HG03159 (cell line): ENCODE measurements around the gene SDK2.

Source experiments
- ATAC-seq: cut with Tn5 transposase; IDR thresholded peaks from one replicate; pipeline ENCODE4 v1.9.1; 2021; ENCODE audit warnings: mild to moderate bottlenecking, moderate library complexity; ENCODE audit not compliant: unreplicated experiment

SDK2 gene

DNA sequence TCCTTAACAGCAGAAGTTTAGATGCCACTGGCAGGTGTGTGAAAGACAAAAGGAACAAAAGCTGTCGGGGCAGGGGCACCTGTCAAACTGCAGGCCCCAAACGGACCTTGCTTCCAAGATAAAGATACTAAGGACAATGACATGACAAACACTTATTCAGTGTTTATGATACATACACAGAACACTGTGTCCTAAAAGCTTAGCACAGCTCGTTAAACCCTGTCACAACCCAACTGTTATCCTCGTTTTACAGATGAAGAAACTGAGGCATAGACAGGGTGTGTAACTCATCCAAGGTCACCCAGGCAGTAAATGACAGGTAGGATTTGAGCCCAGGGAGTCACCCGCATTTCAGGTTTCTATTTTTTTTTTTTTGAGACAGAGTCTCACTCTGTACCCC lies 9.6 kb downstream of the SDK2 start:
- ATAC-seq: no peak

DNA sequence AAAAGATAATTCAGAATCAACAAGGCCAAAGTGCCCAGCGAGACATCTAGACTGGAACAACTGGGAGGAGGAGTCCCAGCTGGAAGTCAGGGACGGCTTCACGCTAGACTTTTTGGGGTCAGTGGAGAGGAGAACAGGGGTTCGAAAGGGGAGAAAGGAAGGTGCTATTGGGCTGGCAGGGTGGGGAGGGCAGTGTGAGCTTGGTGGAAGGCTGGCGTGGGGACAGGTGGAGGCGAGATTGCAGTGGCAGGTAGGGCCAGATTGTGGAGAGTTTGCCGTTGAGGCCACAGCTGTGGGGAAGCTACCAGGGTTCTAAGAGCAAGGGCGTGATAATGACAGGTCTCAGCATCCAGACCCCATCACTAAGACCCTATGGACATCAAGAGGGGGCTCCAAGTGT lies 10.5 kb downstream of the SDK2 start:
- ATAC-seq: no peak

DNA sequence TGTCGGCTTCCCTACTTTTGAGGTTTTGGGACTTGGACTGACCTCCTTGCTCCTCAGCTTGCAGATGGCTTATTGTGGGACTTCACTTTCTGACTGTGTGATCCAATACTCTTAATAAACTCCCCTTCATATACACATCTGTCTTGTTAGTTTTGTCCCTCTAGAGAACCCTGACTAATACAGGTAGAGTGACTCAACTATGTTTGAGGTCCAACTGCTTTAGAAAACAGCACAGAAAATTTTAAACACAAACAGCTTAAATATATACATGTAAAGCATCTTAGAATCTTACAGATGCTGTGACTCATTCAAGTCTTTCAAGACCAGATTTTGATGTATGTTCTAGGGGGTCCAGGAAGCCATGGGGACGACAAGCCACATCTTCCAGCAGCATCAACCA lies 11.7 kb downstream of the SDK2 start:
- ATAC-seq: no peak

DNA sequence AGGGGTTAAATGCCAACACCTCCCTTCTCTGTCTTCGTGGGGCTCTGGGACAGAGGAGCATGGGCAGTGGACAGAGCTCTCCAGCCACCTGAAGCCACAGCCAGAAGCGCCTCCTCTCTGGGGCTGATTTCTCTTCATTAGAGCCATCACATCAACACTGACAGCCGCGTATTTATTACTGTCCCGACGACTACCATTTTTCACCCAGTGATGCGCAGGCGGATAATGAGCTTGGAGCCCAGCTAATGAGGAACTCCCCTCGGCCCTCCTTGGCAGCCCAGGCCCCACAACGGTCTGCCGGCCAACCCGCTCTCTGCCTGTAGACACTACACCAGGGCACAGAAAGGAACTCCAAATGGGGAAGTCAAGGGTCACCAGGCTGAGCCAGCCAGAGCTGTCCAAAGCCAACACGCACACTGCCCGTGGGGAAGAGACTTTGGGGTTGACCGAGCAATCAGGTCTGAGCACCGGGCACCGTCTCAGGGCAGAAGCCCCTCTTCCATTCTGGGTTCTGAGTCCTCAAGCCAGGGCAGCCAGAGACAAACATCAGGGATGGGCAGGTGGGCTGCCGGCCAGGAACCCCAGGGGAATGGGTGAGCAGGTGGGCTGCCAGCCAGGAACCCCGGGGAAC lies 13.2 kb downstream of the SDK2 start:
- no peak for ATAC-seq

DNA sequence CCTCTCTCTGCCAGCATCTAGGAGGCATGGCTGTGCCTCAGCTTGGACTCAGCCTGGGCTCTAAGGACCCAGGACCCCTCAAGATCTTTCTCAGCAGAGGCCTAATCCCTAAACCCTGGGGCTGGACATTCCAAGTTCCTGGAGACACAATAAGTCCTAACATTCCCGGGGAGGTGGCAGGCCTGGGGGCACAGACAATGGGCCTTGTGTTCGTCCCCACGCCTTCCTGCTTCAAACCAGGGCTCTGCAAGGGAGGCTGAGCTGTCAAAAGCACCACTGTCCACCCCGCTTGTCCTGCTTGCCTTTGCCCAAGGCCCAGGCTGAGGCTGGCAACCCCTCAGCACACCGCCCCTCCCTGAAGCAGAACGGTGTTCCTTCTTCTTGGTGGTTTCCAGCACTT lies 13.7 kb downstream of the SDK2 start:
- ATAC-seq: no peak

DNA sequence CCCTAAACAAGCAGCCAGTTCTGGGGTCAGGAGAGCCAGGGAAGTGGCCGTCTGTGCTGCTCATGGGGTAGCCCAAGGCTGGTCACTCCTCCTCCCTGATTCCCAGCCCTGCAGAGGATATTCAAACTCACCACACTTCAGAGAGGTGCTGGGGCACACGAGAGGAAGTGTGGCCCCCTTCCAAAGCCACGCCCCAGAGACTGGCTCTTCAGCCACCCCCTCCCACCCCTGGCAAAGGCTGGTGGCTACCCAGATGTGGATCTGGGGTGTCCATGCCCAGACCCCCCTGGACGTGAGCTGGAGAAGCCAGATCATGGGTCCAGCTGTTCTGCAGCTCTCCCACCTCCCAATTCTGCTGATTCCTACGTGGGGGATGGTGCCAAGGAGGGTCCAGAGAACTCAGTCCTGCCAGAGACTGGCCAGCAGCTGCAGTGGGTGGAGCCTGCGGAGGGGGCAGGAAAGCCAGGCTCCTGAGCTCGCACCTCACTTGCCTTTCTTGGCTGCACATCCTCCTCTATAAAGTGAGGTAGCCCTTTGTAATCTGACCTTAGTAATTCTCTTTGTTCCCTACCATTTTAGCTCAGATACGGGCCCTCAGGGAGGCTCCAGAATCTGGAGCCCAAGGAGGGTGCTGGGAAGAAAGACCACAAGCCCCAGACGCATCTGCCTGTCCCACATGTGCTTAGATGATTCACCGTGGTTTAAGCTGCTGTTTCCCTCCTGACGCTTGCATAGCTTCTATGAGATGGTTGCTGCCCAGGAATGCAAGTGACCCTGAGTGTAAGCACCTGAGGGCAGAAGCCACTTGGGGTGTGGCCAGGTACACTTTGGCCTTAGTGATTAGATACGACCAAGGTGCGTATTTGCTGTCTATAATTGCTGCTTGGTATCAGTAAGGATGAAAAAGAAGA lies 15.3 kb downstream of the SDK2 start:
- ATAC-seq: no peak

DNA sequence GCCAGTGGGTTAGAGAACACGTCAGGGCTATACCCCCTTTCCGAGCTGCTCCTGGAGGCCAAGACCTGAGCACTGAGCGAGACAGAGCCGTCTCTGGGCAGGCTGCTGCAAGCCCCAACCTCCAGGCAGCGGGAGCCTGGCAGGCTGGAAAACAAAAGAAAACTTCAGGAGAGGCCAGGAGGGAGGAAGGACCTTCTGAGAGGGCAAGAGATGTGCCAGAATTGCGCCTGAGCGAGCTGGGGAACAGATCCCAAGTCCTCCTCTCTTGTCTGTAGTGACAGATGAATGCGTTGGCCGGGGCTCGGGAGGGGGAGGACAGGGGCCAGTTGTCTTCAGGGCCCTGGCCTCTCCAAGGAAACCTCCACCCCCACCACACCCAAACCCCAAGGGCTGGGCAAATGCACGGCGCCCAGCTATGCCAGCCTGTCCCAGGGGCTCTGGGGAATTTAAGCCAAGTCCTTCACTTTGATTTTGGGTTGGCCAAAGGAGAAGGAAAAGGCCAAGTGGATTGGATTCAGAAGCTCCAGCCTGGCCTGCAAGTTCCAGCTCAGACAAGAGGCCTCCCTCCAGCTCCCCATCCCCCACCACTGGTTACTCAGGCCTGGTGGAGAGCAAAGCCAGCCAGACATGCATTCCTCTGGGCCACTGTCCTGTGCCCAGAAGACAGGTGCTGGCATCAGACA lies 18.1 kb downstream of the SDK2 start:
- no peak for ATAC-seq

DNA sequence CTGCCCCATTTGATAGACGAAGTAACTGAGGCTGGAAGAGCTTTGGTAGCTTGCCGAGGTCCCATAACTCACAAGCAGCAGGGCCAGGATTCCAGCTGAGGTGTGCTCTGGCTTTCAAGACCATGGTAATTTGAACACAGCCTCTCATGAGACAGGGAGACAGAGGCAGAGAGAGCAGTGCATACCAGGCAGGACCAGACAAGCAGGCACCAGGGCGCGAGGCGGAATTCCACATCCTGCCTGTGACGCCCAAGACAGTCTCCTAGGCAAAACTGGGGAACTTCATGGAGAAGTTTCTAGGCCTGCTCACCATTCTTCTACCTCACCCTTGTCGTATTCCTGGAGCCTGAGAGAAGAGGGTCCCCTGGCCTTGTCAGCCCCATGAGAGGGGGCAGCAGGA lies 19.2 kb downstream of the SDK2 start:
- ATAC-seq: no peak

DNA sequence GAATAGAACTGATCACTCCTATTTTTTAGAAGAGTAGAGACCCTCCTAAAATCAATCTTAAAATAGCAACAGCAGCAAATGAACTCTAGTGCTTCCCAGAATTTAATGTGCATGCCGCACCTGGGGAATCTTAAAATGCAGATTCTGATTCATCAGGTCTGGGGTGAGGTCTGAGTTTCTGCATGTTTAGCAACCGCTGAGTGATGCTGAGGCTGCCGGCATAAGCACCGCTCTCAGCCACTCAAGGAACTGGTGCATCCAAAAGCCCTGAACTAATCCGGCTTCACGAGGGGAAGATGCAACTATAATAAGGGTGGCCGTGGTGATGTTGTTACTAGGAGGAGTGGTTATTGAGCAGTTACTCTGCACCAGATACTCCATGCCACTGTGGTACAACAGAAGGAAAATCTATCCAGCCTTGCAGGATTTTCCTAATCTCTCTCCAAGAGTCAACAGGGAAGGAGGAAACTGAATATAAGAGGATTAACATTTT lies 19.7 kb downstream of the SDK2 start:
- ATAC-seq: no peak

DNA sequence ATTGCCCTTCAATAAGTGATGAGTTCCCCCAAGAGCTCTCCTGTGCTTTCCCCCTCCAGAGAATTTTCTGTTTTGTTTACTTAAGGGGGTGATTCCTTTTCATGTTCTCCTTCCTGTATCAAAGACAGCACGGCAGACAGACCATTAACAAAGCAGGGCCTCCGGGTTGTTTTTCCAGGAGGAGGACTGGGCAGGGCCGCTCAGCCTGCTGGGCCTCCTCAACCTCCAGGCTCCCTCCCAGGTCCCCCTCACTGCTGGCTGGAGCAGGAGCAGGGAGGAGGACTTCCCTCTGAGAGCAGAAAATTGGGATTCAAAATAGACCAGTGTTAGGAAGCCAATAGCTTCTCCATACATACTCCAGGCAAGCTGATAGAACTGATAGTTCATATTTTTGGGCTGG lies 20.4 kb downstream of the SDK2 start:
- ATAC-seq: no peak

DNA sequence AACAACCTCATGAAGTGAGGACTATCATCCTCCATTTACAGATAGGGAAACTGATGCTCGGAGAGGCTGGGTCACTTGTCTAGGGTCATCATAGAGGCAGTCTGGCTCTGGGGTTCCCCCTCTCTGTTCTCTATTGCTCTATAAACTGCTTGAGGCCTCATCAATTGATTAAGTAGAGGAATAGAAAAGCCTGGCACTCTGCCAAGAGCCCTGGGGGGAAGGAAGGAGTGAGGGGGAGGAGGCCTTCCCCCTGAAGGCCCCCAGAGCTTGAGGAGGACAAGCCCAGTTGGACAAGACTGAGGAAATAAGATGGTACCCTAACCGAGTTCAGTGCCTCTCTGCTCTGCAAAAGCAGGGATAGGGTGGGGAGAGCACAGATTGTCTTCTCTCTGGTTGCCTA lies 21.0 kb downstream of the SDK2 start:
- ATAC-seq: no peak

DNA sequence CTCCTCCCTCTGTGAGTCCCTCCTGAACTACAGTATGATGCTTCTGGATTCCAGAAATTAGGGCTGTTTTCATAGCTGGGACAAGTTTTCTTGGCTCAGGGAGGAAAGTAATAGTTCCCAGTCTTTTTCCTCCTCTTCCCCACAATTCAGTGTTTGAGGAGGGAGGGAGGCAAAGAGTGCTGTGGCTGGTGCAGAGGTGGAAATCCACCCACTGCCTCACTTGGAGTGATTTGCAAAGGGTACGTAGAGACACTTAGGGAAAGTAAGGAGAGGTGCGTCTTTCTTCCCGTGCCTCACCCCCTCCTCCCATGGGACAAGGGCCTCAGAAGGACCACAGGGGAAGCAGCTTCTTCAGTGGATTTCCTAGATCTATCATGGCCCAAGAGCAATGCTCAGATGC lies 21.9 kb downstream of the SDK2 start:
- ATAC-seq: no peak

DNA sequence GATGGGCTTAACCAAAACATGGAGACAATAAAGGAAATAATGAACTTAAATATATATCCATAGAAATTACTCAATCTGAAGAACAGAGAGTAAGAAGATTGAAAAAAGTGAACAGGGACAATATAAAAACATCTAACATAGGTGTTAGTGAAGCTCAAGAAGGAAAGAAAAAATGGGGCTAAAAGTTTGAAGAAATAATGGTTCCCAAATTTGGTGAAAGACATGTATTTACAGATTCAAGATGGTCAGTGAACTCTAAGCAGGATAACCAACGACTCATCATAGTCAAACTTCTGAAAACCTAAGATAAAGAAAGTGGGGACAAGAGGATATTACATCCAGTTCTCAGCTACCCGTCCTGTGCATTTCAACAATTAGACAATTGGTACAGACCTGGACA lies 22.6 kb downstream of the SDK2 start:
- no peak for ATAC-seq

DNA sequence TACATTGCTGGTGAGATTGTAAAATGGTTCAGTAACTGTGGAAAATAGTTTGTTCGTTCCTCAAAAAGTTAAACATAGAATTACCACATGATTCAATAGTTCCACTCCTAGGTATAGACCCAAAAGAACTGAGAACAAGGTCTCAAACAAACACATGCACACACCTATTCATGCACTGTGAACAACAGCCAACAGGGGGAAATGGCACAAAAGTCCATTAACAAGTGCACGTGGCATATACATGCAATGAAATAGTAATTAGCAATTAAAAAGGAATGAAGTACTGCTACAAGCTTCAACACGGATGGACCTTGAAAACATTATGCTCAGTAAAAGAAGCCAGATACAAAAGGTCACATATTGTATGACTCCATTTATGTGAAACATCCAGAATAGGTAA lies 23.8 kb downstream of the SDK2 start:
- ATAC-seq: no peak

DNA sequence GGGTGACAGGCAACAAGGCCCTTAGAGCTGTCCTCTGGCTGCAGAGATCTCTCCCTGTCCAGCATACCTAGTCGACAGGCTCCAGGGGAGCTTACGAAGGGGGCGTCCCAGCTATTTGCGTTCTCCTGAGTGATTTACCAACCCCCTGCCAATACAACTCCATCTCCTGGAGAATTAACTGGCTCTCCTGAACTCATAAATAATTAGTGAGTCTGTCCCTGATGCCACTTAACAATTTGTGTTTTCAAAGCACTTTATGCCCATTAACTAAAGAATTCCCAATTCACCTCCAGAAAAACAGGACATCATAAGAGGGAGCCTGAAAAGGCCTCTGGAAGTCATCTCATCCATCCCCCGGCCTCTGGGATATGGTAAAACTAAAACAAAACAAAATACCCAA lies 26.7 kb downstream of the SDK2 start:
- ATAC-seq: no peak

DNA sequence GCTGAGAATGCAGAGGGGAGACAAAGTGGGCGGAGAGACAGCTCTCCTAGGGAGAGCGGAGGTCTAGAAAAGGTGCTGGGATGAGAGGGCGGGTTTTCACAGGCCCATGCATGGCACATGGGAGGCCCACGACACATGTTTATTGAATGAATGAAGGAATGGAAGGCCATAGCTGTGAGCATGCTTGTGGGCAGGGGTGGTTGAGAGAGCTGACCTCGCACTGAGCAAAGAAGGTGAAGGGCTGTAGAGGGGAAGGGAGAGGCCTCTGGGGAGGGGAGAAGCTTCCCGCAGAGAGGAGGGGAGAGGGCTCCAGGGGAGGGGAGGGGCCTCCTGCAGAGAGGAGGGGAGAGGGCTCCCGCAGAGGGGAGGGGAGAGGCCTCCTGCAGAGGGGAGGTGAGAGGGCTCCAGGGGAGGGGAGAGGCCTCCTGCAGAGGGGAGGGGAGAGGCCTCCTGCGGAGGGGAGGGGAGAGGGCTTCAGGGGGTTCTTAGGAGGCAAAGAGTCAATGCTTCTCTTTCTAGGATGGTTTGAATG lies 27.3 kb downstream of the SDK2 start:
- ATAC-seq: no peak

DNA sequence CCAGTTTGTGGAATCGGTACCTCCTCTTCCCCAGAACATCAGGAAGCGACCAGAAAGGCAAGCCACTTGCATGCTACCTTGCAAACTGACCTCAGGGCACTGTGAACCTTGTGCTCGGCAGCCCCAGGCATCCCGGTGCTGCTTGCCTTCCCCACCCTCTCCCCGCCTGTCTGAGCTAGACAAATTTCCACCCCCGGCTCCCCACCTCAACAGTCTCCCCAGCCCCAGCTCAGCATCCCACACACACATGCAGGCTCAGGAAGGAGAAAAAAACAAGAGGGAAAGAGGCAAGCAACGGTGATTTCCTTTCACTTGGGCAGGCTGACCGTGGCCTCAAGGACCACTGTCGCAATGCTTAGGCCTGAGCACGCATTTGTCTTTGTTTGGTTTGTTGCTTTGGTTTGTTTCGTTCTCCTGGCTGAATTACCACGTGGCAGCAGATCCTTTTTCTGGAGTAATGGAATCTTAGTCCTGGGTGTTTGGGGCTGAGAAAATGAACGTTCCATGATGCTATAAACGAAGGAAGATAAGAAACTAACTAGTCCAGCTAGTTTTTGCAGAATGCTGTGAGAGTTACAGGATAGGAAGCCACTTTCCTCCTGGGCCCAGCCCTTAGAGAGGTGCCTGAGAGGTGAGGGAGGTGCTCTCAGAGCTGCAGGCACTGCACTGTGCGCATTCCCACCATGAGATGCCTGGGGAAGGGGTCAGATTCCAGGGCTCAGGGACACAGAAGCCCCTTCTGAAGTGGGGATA lies 27.9 kb downstream of the SDK2 start:
- ATAC-seq: no peak

DNA sequence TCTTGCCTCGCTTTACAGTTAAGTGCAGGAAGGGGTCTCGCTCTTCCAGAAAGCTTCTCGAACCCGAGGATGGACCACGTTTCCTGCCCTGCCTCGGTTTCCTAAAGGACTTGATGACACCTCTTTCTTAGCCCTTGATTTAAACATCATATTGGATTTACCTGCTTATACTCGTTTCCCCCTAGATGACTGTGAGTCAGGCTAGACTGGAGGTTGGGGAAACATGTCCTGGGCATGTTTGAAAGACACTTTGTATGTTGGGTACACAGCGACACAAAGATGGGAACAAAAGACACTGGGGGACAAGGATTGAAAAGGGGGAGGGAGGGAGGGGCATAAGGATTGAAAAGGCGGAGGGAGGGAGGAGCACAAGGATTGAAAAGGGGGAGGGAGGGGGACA lies 30.0 kb downstream of the SDK2 start:
- no peak for ATAC-seq

DNA sequence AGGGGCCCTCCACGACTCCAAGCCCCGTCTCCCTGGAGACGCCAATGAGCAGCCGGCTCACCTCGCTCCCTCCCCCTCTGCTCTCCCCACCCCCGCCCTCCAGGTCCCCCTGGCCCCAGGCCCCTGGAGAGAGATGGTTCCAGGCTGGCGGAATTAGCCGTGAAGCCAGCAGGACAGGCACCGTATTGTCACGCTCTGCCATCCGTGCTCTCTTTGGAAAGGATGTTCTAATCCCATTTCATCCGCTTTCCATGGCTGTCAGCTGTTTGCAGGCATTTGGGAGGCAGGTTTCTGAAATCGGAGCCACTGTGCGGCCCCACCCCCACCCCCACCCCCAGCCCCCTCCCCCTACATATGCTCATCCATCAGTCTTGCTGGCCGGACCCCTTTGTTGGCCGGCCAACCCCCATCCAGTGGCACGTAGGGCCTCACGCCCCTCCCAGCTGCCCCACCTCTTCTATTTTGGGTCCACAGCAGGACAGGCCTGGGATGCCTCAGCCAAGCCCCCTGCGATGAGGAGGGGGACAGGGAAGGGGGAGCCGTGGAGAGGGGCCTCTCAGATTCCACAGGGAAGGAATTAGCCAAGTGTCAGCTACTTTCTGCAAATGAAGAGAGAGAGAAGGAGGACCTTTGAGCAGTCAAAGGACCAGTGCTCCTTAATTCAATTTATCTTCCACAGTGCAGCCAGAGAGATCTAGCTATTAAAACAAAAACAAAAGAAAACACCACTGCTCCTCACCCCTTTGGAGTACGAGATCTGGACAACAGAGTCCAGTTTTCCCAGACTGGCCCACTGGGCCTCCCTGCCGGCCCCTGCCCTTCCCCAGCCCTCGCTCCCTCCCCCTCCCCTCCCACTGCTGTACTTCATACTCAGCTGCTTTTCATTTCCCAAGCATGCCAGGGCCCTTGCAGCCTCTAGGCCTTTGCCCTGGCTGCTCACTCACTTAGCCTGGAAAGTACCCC lies 30.7 kb downstream of the SDK2 start:
- no peak for ATAC-seq

DNA sequence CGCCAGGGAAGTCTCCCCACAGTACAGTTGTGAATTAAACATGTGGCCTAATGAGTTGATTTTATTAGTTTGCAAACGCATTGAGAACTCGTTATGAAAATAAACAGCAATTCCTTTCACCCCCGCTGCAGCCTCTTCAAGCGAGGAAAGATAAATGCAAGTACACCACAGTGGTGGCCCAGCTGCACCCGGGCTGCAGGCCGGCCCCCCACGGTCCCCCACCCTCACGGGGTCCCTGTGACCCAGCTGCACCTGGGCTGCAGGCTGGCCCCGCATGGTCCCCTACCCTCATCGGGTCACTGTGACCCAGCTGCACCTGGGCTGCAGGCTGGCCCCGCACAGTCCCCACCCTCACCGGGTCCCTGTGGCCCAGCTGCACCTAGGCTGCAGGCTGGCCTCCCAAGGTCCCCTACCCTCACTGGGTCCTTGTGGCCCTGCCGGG lies 32.2 kb downstream of the SDK2 start:
- ATAC-seq: no peak
